Measurements from ENCODE around the gene MMAB. TPM values are rescaled to one million over a fixed set of nuclear protein-coding genes. Genes with fewer than 3 reads are reported as not detected.
"Not testable (repeated sequence)": the region's sequence is repeated elsewhere in the genome, so short reads cannot be mapped to it uniquely, and the experiment has no call there.

The MMAB gene
- total and polyA plus RNA-seq, 2 donors: 28.7 to 30.7 TPM

- Histone ChIP-seq H3K27ac (ENCODE audit: low read depth in 1 of 2, low read length in 1 of 2) (no peak overlapping the region), H3K27me3 (ENCODE audit: control insufficient read depth in 2 of 2, insufficient read depth in 1 of 2, low read length in 1 of 2) (peaks cover 3 to 62% of the 10 kb centered on the region in 2 donors), H3K4me3 (ENCODE audit: low read length in 2 of 2) (no peak overlapping the region), H3K9me3 (ENCODE audit: control insufficient read depth in 2 of 2, insufficient read depth in 1 of 2, low read length in 1 of 2) (no peaks in the 10 kb centered on the region), H3K36me3 (ENCODE audit: control insufficient read depth in 2 of 2, insufficient read depth in 2 of 2, low read length in 1 of 2) (no peaks in the 10 kb centered on the region), H3K4me1 (ENCODE audit: control insufficient read depth in 2 of 2, insufficient read depth in 2 of 2, low read length in 2 of 2) (no peaks in the 10 kb centered on the region)
- DNase-seq (ENCODE audit: low read depth in 6 of 9, low spot score in 9 of 9): no peak
- WGBS: 50% methylated on average over 30 of the region's 30 CpGs
Measured at GRCh38 chr12:109606320-109607028, 33.2 kb upstream of the MMAB start.

- DNase-seq (ENCODE audit: low read depth in 6 of 9, low spot score in 9 of 9): no peak
- H3K27me3 ChIP-seq (ENCODE audit: control insufficient read depth in 2 of 2, insufficient read depth in 1 of 2, low read length in 1 of 2): peaks cover 3 to 58% of the 10 kb centered on the region in 2 donors
Measured at GRCh38 chr12:109605599-109606228, 32.4 kb upstream of the MMAB start.

GRCh38 chr12:109605016-109605415 is 31.7 kb upstream of the MMAB start:
- no peak overlapping the region for H3K27ac ChIP-seq (ENCODE audit: low read depth in 1 of 2, low read length in 1 of 2)
- H3K4me1 ChIP-seq (ENCODE audit: control insufficient read depth in 2 of 2, insufficient read depth in 2 of 2, low read length in 2 of 2): no peaks in the 10 kb centered on the region
- DNase-seq (ENCODE audit: low read depth in 6 of 9, low spot score in 9 of 9): no peak
- no peaks in the 10 kb centered on the region for H3K36me3 ChIP-seq (ENCODE audit: control insufficient read depth in 2 of 2, insufficient read depth in 2 of 2, low read length in 1 of 2)
- peaks cover 3 to 58% of the 10 kb centered on the region in 2 donors for H3K27me3 ChIP-seq (ENCODE audit: control insufficient read depth in 2 of 2, insufficient read depth in 1 of 2, low read length in 1 of 2)
- no peaks in the 10 kb centered on the region for H3K9me3 ChIP-seq (ENCODE audit: control insufficient read depth in 2 of 2, insufficient read depth in 1 of 2, low read length in 1 of 2)
- H3K4me3 ChIP-seq (ENCODE audit: low read length in 2 of 2): no peak overlapping the region
- WGBS: 71% methylated on average over 5 of the region's 5 CpGs

More at GRCh38 chr12:109605599-109606228, 32.4 kb upstream of the MMAB start:
- WGBS: 92% methylated on average over 13 of the region's 13 CpGs
- Histone ChIP-seq H3K9me3 (ENCODE audit: control insufficient read depth in 2 of 2, insufficient read depth in 1 of 2, low read length in 1 of 2) (no peaks in the 10 kb centered on the region), H3K27ac (ENCODE audit: low read depth in 1 of 2, low read length in 1 of 2) (no peak overlapping the region), H3K36me3 (ENCODE audit: control insufficient read depth in 2 of 2, insufficient read depth in 2 of 2, low read length in 1 of 2) (no peaks in the 10 kb centered on the region), H3K4me3 (ENCODE audit: low read length in 2 of 2) (no peak overlapping the region), H3K4me1 (ENCODE audit: control insufficient read depth in 2 of 2, insufficient read depth in 2 of 2, low read length in 2 of 2) (no peaks in the 10 kb centered on the region)

DNA sequence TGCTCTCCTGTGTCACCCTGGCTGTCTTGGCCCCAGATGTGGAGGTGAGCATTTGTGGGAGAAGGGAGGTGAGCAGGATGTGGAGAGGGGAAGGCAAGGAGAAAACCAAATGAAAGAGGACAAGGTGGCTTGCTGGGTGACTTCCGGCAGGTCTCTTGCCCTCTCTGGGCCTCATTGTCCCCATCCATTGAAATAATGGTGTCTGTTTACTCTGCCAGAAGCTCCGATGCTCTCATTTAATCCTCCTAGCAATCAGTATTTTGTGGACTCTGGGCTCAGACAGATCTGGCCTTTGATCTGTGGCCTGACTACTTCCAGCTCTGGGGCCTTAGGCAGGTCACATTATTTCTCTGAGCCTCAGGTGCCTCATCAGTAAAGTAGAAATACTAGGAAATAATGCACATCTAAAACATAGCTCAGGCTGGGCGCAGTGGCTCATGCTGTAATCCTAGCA is 30.9 kb upstream of the MMAB start:
- Histone ChIP-seq H3K4me3 (ENCODE audit: low read length in 2 of 2) (no peak overlapping the region), H3K4me1 (ENCODE audit: control insufficient read depth in 2 of 2, insufficient read depth in 2 of 2, low read length in 2 of 2) (no peaks in the 10 kb centered on the region), H3K36me3 (ENCODE audit: control insufficient read depth in 2 of 2, insufficient read depth in 2 of 2, low read length in 1 of 2) (no peaks in the 10 kb centered on the region), H3K27me3 (ENCODE audit: control insufficient read depth in 2 of 2, insufficient read depth in 1 of 2, low read length in 1 of 2) (peaks cover 3 to 54% of the 10 kb centered on the region in 2 donors), H3K27ac (ENCODE audit: low read depth in 1 of 2, low read length in 1 of 2) (no peak overlapping the region), H3K9me3 (ENCODE audit: control insufficient read depth in 2 of 2, insufficient read depth in 1 of 2, low read length in 1 of 2) (no peaks in the 10 kb centered on the region)
- 100% methylated on average over 3 of the region's 3 CpGs for WGBS
- no peak for DNase-seq (ENCODE audit: low read depth in 6 of 9, low spot score in 9 of 9)

- H3K36me3 ChIP-seq (ENCODE audit: control insufficient read depth in 2 of 2, insufficient read depth in 2 of 2, low read length in 1 of 2); H3K4me1 ChIP-seq (ENCODE audit: control insufficient read depth in 2 of 2, insufficient read depth in 2 of 2, low read length in 2 of 2); DNase-seq (ENCODE audit: low read depth in 6 of 9, low spot score in 9 of 9); H3K27ac ChIP-seq (ENCODE audit: low read depth in 1 of 2, low read length in 1 of 2); H3K4me3 ChIP-seq (ENCODE audit: low read length in 2 of 2); H3K9me3 ChIP-seq (ENCODE audit: control insufficient read depth in 2 of 2, insufficient read depth in 1 of 2, low read length in 1 of 2): not testable (repeated sequence)
- peaks cover 3 to 39% of the 10 kb centered on the region in 2 donors for H3K27me3 ChIP-seq (ENCODE audit: control insufficient read depth in 2 of 2, insufficient read depth in 1 of 2, low read length in 1 of 2)
- 91% methylated on average over 5 of the region's 5 CpGs for WGBS
Measured at GRCh38 chr12:109602132-109602531, 28.8 kb upstream of the MMAB start.

GRCh38 chr12:109601557-109601956 is 28.3 kb upstream of the MMAB start:
- 97% methylated on average over 8 of the region's 8 CpGs for WGBS
- DNase-seq (ENCODE audit: low read depth in 6 of 9, low spot score in 9 of 9): no peak
- H3K4me3 ChIP-seq (ENCODE audit: low read length in 2 of 2): no peak overlapping the region

DNA sequence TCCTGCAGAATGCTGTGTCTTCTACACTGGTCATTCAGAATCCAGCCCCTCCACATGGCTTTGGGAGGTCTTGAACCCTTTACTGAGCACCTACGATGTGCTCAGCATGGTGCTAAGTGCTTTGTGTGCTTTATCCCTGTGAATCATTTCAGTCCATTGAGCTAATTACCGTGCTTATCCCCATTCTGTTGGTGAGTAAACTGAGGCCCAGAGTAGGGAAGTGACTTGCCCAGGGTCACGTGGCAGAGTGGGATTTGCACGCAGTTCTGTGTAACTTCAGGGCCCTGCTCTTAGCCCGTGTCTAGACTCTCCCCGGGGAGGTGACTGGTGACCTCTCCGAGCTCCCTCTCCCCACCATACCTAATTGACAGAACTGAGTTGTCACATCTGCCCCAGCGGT is 27.7 kb upstream of the MMAB start:
- WGBS: 88% methylated on average over 8 of the region's 8 CpGs
- no peak overlapping the region for H3K27ac ChIP-seq (ENCODE audit: low read depth in 1 of 2, low read length in 1 of 2)
- H3K9me3 ChIP-seq (ENCODE audit: control insufficient read depth in 2 of 2, insufficient read depth in 1 of 2, low read length in 1 of 2): no peaks in the 10 kb centered on the region
- peaks cover 0 to 4% of the 10 kb centered on the region in 2 donors for H3K4me1 ChIP-seq (ENCODE audit: control insufficient read depth in 2 of 2, insufficient read depth in 2 of 2, low read length in 2 of 2)
- peaks cover 0 to 28% of the 10 kb centered on the region in 2 donors for H3K27me3 ChIP-seq (ENCODE audit: control insufficient read depth in 2 of 2, insufficient read depth in 1 of 2, low read length in 1 of 2)
- H3K4me3 ChIP-seq (ENCODE audit: low read length in 2 of 2): no peak overlapping the region
- no peak for DNase-seq (ENCODE audit: low read depth in 6 of 9, low spot score in 9 of 9)
- H3K36me3 ChIP-seq (ENCODE audit: control insufficient read depth in 2 of 2, insufficient read depth in 2 of 2, low read length in 1 of 2): no peaks in the 10 kb centered on the region

More at GRCh38 chr12:109601557-109601956, 28.3 kb upstream of the MMAB start:
- Histone ChIP-seq H3K27ac (ENCODE audit: low read depth in 1 of 2, low read length in 1 of 2) (no peak overlapping the region), H3K4me1 (ENCODE audit: control insufficient read depth in 2 of 2, insufficient read depth in 2 of 2, low read length in 2 of 2) (peaks cover 0 to 4% of the 10 kb centered on the region in 2 donors), H3K36me3 (ENCODE audit: control insufficient read depth in 2 of 2, insufficient read depth in 2 of 2, low read length in 1 of 2) (no peaks in the 10 kb centered on the region), H3K9me3 (ENCODE audit: control insufficient read depth in 2 of 2, insufficient read depth in 1 of 2, low read length in 1 of 2) (no peaks in the 10 kb centered on the region), H3K27me3 (ENCODE audit: control insufficient read depth in 2 of 2, insufficient read depth in 1 of 2, low read length in 1 of 2) (peaks cover 1 to 33% of the 10 kb centered on the region in 2 donors)

GRCh38 chr12:109600481-109600880 is 27.2 kb upstream of the MMAB start:
- Histone ChIP-seq H3K27ac (ENCODE audit: low read depth in 1 of 2, low read length in 1 of 2) (no peak overlapping the region), H3K27me3 (ENCODE audit: control insufficient read depth in 2 of 2, insufficient read depth in 1 of 2, low read length in 1 of 2) (peaks cover 0 to 23% of the 10 kb centered on the region in 2 donors), H3K9me3 (ENCODE audit: control insufficient read depth in 2 of 2, insufficient read depth in 1 of 2, low read length in 1 of 2) (no peaks in the 10 kb centered on the region), H3K36me3 (ENCODE audit: control insufficient read depth in 2 of 2, insufficient read depth in 2 of 2, low read length in 1 of 2) (no peaks in the 10 kb centered on the region), H3K4me1 (ENCODE audit: control insufficient read depth in 2 of 2, insufficient read depth in 2 of 2, low read length in 2 of 2) (peaks cover 0 to 9% of the 10 kb centered on the region in 2 donors), H3K4me3 (ENCODE audit: low read length in 2 of 2) (no peak overlapping the region)
- no peak for DNase-seq (ENCODE audit: low read depth in 6 of 9, low spot score in 9 of 9)
- 91% methylated on average over 2 of the region's 2 CpGs for WGBS

DNA sequence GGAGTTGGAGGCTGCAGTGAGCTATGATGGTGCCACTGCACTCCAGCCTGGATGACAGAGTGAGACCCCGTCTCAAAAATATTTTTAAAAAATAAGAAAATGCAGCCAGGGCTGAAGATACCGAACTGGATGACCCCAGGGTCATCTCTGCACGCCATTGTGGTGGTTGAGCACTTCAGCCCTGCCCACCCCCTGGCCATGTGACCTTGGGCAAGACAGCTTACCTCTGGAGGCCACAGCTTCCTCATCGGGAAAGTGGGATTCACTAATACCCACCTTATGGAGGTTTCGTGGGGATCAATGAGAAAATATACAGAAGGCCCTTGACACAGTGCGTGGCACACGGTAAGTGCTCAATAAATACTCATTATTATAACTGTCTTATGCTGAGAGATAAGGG is 25.8 kb upstream of the MMAB start:
- Histone ChIP-seq H3K9me3 (ENCODE audit: control insufficient read depth in 2 of 2, insufficient read depth in 1 of 2, low read length in 1 of 2) (no peaks in the 10 kb centered on the region), H3K27ac (ENCODE audit: low read depth in 1 of 2, low read length in 1 of 2) (no peak overlapping the region), H3K36me3 (ENCODE audit: control insufficient read depth in 2 of 2, insufficient read depth in 2 of 2, low read length in 1 of 2) (no peaks in the 10 kb centered on the region), H3K4me3 (ENCODE audit: low read length in 2 of 2) (no peak overlapping the region), H3K27me3 (ENCODE audit: control insufficient read depth in 2 of 2, insufficient read depth in 1 of 2, low read length in 1 of 2) (peaks cover 0 to 10% of the 10 kb centered on the region in 2 donors), H3K4me1 (ENCODE audit: control insufficient read depth in 2 of 2, insufficient read depth in 2 of 2, low read length in 2 of 2) (peaks cover 0 to 18% of the 10 kb centered on the region in 2 donors)
- 86% methylated on average over 7 of the region's 7 CpGs for WGBS
- no peak for DNase-seq (ENCODE audit: low read depth in 6 of 9, low spot score in 9 of 9)

Data from thymus (tissue), 11 donors.